NCI-H2029 (cell line): ENCODE results near the gene PCDH1.

Source experiments
- DNase-seq: peaks from one replicate; lab custom pipeline; 2025; lab: John Stamatoyannopoulos, UW

PCDH1 gene

GRCh38 chr5:141853895-141854626 is 24.1 kb downstream of the PCDH1 start:
- no peak for DNase-seq

GRCh38 chr5:141852448-141852847 is 25.8 kb downstream of the PCDH1 start:
- DNase-seq: no peak

- no peak for DNase-seq
These were observed 26.9 kb downstream of the PCDH1 start for GRCh38 chr5:141851195-141851874.

GRCh38 chr5:141850786-141851185 is 27.4 kb downstream of the PCDH1 start:
- DNase-seq: no peak

GRCh38 chr5:141850244-141850768 is 27.9 kb downstream of the PCDH1 start:
- DNase-seq: peak; percentile 48

GRCh38 chr5:141849415-141850243 is 28.6 kb downstream of the PCDH1 start:
- DNase-seq: peak; percentile 92

GRCh38 chr5:141848744-141849414 is 29.3 kb downstream of the PCDH1 start:
- peak; percentile 55 for DNase-seq

GRCh38 chr5:141846031-141846430 is 32.2 kb downstream of the PCDH1 start:
- DNase-seq: peak; percentile 40

- no peak for DNase-seq
These were observed 32.8 kb downstream of the PCDH1 start for GRCh38 chr5:141845371-141845851.

- no peak for DNase-seq
These were observed 33.7 kb downstream of the PCDH1 start for GRCh38 chr5:141844414-141845097.

GRCh38 chr5:141843156-141843927 is 34.9 kb downstream of the PCDH1 start:
- DNase-seq: peak; percentile 17

GRCh38 chr5:141841378-141842180 is 36.6 kb downstream of the PCDH1 start:
- peak; percentile 77 for DNase-seq

- no peak for DNase-seq
These were observed 37.3 kb downstream of the PCDH1 start for GRCh38 chr5:141840826-141841360.

- DNase-seq: no peak
These were observed 37.9 kb downstream of the PCDH1 start for GRCh38 chr5:141840280-141840812.

- no peak for DNase-seq
These were observed 39.1 kb downstream of the PCDH1 start for GRCh38 chr5:141839015-141839513.

GRCh38 chr5:141838326-141839014 is 39.7 kb downstream of the PCDH1 start:
- no peak for DNase-seq

GRCh38 chr5:141835928-141836670 is 42.1 kb downstream of the PCDH1 start:
- DNase-seq: no peak
